Measurements from ENCODE around the gene AP1S1. TPM values are rescaled to one million over a fixed set of nuclear protein-coding genes. Genes with fewer than 3 reads are reported as not detected.

Gene AP1S1
- total and polyA plus RNA-seq, 12 donors = 7.8 to 33.1 (median 11.4) TPM

DNA sequence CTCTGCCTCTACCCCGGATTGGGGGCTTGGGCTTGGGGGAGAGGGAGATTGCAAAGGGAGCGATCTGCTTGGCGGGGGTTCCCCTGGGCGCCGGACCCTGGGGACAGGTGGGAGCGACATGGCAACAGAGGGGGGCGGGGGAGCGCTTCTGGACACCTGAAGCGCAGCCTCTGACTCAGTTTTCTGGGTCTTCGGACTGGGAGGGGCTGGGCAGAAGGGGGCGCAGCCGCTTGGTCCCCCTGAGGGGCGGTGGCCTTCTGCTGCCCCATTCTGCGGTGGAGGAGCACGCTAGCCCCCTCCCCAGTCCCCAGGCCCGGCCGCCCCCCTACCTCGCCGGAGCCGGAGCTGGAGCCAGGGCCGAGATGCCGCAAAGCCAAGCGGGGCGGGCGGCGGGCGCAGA lies 25.4 kb downstream of the AP1S1 start:
- H3K9me3 ChIP-seq = no peaks in the 10 kb centered on the region
- DNase-seq (no peak), ATAC-seq (no peak)
- no peak overlapping the region for H3K27ac ChIP-seq
- TF ChIP-seq, protein P1, sequence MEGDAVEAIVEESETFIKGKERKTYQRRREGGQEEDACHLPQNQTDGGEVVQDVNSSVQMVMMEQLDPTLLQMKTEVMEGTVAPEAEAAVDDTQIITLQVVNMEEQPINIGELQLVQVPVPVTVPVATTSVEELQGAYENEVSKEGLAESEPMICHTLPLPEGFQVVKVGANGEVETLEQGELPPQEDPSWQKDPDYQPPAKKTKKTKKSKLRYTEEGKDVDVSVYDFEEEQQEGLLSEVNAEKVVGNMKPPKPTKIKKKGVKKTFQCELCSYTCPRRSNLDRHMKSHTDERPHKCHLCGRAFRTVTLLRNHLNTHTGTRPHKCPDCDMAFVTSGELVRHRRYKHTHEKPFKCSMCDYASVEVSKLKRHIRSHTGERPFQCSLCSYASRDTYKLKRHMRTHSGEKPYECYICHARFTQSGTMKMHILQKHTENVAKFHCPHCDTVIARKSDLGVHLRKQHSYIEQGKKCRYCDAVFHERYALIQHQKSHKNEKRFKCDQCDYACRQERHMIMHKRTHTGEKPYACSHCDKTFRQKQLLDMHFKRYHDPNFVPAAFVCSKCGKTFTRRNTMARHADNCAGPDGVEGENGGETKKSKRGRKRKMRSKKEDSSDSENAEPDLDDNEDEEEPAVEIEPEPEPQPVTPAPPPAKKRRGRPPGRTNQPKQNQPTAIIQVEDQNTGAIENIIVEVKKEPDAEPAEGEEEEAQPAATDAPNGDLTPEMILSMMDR (IDR thresholded peaks at IDR 0.05) = no peak
- no peak overlapping the region for H3K4me3 ChIP-seq
- H3K4me1 ChIP-seq = peaks cover 0 to 16% (median 10%) of the 10 kb centered on the region in 9 donors
- 2 to 4% methylated on average over 20 to 27 of the region's 27 CpGs for WGBS, 2 donors
- peaks cover 23 to 97% (median 92%) of the 10 kb centered on the region in 7 donors for H3K27me3 ChIP-seq
- intact Hi-C loops (cut with DNase I) = loop anchor here in 1 of 10 donors (10.0 kb wide), 1 partner anchor 105 kb away; no protein-coding TSS in a partner anchor
- H3K36me3 ChIP-seq = no peaks in the 10 kb centered on the region

DNA sequence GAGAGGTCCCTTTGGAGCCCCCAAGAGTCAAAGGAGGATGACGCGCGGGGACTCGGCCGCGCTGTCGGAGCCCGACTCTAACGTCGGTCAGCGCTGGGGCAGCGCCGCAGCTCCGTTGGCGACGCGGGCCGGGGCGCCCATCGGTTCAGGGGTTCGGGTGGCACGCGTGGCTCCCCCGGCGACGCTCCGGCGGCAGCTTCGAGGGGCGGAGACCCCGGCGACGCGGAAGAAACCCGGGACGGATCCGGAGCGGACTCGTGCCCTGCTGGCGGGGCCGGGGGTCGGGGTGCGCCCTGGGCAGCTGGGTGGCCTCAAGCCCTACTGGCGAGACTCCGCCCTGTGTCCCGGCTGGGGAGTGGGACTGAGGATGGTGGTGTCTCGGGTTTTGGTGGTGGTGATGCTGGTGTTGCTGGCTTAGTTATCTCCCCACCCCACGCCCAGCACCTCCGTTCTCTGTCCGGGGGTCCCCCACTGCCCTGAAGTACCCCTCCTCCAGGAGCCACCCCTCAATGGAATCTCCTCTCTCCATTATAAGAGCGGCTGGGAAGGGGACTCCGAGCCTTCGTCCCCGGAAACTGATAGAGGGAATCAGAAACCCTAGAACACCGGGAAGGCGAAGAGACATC lies 26.0 kb downstream of the AP1S1 start, which contains the start of gene NAT16:
NAT16 (minus strand) TSS at position 164 of the 626 bp plus-strand sequence. CDS start 5,486 bp downstream, outside the sequence.
- intact Hi-C loops (cut with DNase I) = no loop called here
- Histone ChIP-seq H3K36me3 (no peaks in the 10 kb centered on the region), H3K4me1 (peaks cover 0 to 16% (median 10%) of the 10 kb centered on the region in 9 donors), H3K27me3 (peaks cover 19 to 96% (median 92%) of the 10 kb centered on the region in 7 donors), H3K9me3 (no peaks in the 10 kb centered on the region), H3K4me3 (no peak within 1 kb of the TSS), H3K27ac (no peak within 1 kb of the TSS)
- ATAC-seq (no peak), DNase-seq (no peak)
- 1 to 4% methylated on average over 43 to 56 of the region's 56 CpGs for WGBS, 2 donors
- TF ChIP-seq, protein P1 (IDR thresholded peaks at IDR 0.05) = no peak

DNA sequence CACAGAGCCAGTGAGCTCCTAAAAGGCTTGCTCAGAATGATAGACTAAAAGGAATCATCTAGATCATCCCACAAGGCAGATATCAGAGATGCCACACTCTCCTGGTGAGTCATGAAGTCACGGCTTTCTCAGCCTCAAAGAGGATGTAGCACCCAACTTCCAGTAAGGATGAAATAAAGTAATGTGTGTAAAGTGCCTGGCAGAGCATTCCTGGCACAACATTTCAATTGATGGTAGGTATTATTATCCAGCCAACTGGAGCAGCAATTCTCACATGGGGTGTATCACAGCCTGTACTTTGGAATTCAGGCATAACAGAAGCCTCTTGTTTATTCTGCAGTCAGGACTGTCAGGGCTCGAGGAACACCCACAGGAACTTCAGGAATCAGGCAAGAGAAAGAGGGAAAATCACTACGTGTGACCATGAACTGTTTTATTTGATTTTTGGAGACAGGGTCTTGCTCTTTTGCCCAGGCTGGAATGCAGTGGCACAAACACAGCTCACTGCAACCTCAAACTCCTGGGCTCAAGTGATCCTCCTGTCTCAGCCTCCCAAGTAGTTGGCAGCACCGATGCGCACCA lies 31.1 kb downstream of the AP1S1 start:
- intact Hi-C loops (cut with DNase I) = no loop called here

DNA sequence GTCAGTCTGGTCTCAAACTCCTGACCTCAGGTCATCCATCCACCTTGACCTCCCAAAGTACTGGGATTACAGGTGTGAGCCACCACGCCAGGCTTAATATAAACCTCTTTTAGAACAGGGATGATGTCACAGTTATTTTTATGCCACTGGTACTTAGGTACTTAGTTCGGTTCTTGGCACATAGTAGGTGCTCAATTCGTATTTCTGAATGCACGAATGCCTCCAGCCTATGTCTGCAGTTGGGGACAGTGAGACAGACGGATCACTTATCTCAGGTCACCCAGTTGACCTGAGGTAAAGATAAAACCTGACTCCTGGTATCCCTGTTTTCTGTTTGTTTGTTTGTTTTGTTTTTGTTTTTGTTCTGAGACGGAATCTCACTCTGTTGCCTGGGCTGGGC lies 31.9 kb downstream of the AP1S1 start:
- WGBS, 2 donors = 56 to 62% methylated on average over 6 of the region's 6 CpGs
- H3K4me1 ChIP-seq = no peaks in the 10 kb centered on the region
- H3K4me3 ChIP-seq = no peak overlapping the region
- no peak overlapping the region for H3K27ac ChIP-seq
- DNase-seq (no peak), ATAC-seq (no peak)
- intact Hi-C loops (cut with DNase I) = no loop called here
- no peaks in the 10 kb centered on the region for H3K36me3 ChIP-seq
- no peaks in the 10 kb centered on the region for H3K9me3 ChIP-seq
- H3K27me3 ChIP-seq = peaks cover 0 to 73% (median 41%) of the 10 kb centered on the region in 7 donors
- TF ChIP-seq, protein P1 (IDR thresholded peaks at IDR 0.05) = no peak

More for the DNA sequence above, 31.1 kb downstream of the AP1S1 start:
- no peaks in the 10 kb centered on the region for H3K4me1 ChIP-seq
- peaks cover 5 to 81% (median 50%) of the 10 kb centered on the region in 7 donors for H3K27me3 ChIP-seq
- TF ChIP-seq, protein P1 (IDR thresholded peaks at IDR 0.05) = no peak
- H3K9me3 ChIP-seq = no peaks in the 10 kb centered on the region
- H3K4me3 ChIP-seq = no peak overlapping the region
- 51 to 64% methylated on average over 5 of the region's 5 CpGs for WGBS, 2 donors
- no peaks in the 10 kb centered on the region for H3K36me3 ChIP-seq
- no peak for ATAC-seq
- no peak for DNase-seq
- H3K27ac ChIP-seq = no peak overlapping the region
